Spleen (tissue), 11 donors: Measurements from ENCODE around the gene C2CD2. TPM values are rescaled to one million over a fixed set of nuclear protein-coding genes. Genes with fewer than 3 reads are reported as not detected.

Source experiments
- DNase-seq: peaks from one replicate; pipeline ENCODE4 v3.0.0-alpha.2; 2020
- H3K27ac ChIP-seq, 8 donors: fragments of 200-600 bp; sonication (generic) in 7 of 8; 1 replicate in 4 of 8; 2 replicates in 4 of 8; pipeline versions ENCODE4 v1.5.0 to v1.8.0; 2016 to 2021; ENCODE audit warnings: inconsistent platforms in 4 of 8, mild to moderate bottlenecking in 4 of 8, moderate library complexity in 1 of 8
- H3K27me3 ChIP-seq, 7 donors: fragments of 200-600 bp; sonication (generic) in 6 of 7; replicated peaks in 1 of 7; 1 replicate in 4 of 7; 2 replicates in 3 of 7; pipeline versions ENCODE4 v1.5.0 to v1.8.0; 2016 to 2021; ENCODE audit warnings: inconsistent platforms in 3 of 7, mild to moderate bottlenecking in 1 of 7
- H3K36me3 ChIP-seq, 6 donors: fragments of 200-600 bp; sonication (generic) in 5 of 6; 1 replicate in 4 of 6; 2 replicates in 2 of 6; pipeline versions ENCODE4 v1.5.0 to v1.8.0; 2016 to 2021; ENCODE audit warnings: inconsistent platforms in 2 of 6
- H3K4me1 ChIP-seq, 6 donors: fragments of 200-600 bp; sonication (generic) in 5 of 6; 1 replicate in 3 of 6; 2 replicates in 3 of 6; pipeline versions ENCODE4 v1.5.0 to v1.8.0; 2016 to 2021; ENCODE audit warnings: inconsistent platforms in 3 of 6
- H3K4me3 ChIP-seq, 8 donors: fragments of 200-600 bp; sonication (generic) in 7 of 8; 1 replicate in 4 of 8; 2 replicates in 4 of 8; pipeline versions ENCODE4 v1.5.0 to v1.8.0; 2016 to 2021; ENCODE audit warnings: inconsistent platforms in 4 of 8, mild to moderate bottlenecking in 4 of 8, moderate library complexity in 2 of 8
- H3K9me3 ChIP-seq, 8 donors: fragments of 200-600 bp; sonication (generic) in 7 of 8; 1 replicate in 4 of 8; 2 replicates in 4 of 8; pipeline versions ENCODE4 v1.5.0 to v1.8.0; 2016 to 2021; ENCODE audit warnings: inconsistent platforms in 4 of 8
- POLR2A ChIP-seq, 3 donors: fragments of 450-650 bp; IDR thresholded peaks; one replicate each; pipeline ENCODE4 v1.5.1; 2017; ENCODE audit warnings: antibody characterized with exemption in 3 of 3, mild to moderate bottlenecking in 1 of 3
- POLR2AphosphoS5 ChIP-seq, 3 donors: sonication (generic); formaldehyde crosslinking; IDR thresholded peaks; one replicate each; pipeline ENCODE4 v1.5.1; 2017; ENCODE audit warnings: antibody characterized with exemption in 3 of 3
- WGBS, 5 donors: extraction: QIAGEN DNeasy Blood & Tissue Kit in 3 of 5; methylation state at CpG; one replicate each; pipeline versions ENCODE4 v1.1.5 to v1.1.7; 2013 to 2018; 5-methylcytosine and 5-hydroxymethylcytosine counted together
- intact Hi-C: fragments of 100-400 bp; cut with DNase I; formaldehyde crosslinking; loops from one replicate; pipeline ENCODE4 v1.15.0; 2023; ENCODE audit warnings: low total_unique reads
- polyA plus RNA-seq, 3 donors: library from polyadenylated mRNA; stranded (reverse); fragments of 200-250 nt; gene quantifications; one replicate each; pipeline ENCODE4 v1.2.1, GENCODE V29; 2013
- total RNA-seq, 7 donors: library from RNA; depleted of rRNA in 3 of 7; stranded (reverse); fragments of >200 nt in 3 of 7; fragmentation: NEBNext Ultra II Directional in 4 of 7; extraction: Animal tissue kit (Norgen Biotek cat#: 25700) in 4 of 7; gene quantifications; one replicate each; pipeline versions ENCODE4 v1.1.0 to v1.2.1, GENCODE V29; 2016 to 2021
- TF ChIP-seq, protein P1 (sequence below), 11 experiments: fragments of 200-600 bp in 7 of 11; fragments of 450-650 bp in 4 of 11; sonication (generic) in 4 of 11; IDR thresholded peaks in 8 of 11; conservative IDR thresholded peaks in 3 of 11; 1 replicate in 7 of 11; 2 replicates in 4 of 11; pipeline versions ENCODE4 v1.4.0 to v1.8.0; 2016 to 2021; ENCODE audit warnings: antibody characterized with exemption in 11 of 11, inconsistent platforms in 4 of 11, mild to moderate bottlenecking in 1 of 11
- donor health status: healthy with polysubstance abuse.
- donor health status: DM: no; HTN: no; CAD: no; lungs with moderate emphysema.
- donor health status: DM: no; HTN: no; CAD: no.
- donor health status: Bipolar disorder and iron deficiency.
- donor health status: healthy.
- donor health status: DM: no; HTN: no; CAD: no.
- donor health status: DM: yes; HTN: yes; CAD: no.

The C2CD2 gene
- total and polyA plus RNA-seq, 10 donors, result 12.9 to 163 (median 98.9) TPM

DNA sequence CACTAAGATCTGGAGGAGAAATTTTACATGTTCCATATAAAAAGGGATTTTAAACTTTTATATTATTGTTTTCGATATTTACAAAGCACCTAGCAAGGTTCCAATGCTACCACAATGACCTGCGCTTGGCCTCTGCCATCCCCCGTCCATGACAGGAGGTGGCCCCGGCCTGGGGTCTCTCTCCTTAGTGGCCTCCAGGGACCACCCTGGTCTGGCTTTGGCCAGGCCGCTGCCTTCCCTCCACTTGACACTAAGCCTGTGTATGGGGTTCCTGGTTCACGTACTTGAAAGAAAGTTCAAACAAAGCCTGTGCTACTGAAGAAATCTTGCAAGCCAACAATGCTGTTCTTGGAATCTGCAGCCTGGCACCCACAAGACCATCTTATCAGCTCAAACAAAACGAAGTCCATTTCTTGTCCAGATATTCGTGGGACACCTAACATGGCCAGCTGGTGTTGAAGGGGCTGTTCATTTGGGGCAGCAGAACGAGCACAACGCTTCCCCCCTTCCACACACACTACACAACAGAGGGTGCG lies 87.5 kb downstream of the C2CD2 start:
- DNase-seq, result peak; percentile 60
- Histone ChIP-seq H3K27ac (no peak overlapping the region), H3K4me3 (no peak overlapping the region), H3K9me3 (no peaks in the 10 kb centered on the region), H3K36me3 (peaks cover 0 to 1% (median 0%) of the 10 kb centered on the region in 6 donors), H3K27me3 (no peaks in the 10 kb centered on the region), H3K4me1 (peaks cover 0 to 53% (median 10%) of the 10 kb centered on the region in 6 donors)
- intact Hi-C loops, result no loop called here
- TF ChIP-seq, protein P1, sequence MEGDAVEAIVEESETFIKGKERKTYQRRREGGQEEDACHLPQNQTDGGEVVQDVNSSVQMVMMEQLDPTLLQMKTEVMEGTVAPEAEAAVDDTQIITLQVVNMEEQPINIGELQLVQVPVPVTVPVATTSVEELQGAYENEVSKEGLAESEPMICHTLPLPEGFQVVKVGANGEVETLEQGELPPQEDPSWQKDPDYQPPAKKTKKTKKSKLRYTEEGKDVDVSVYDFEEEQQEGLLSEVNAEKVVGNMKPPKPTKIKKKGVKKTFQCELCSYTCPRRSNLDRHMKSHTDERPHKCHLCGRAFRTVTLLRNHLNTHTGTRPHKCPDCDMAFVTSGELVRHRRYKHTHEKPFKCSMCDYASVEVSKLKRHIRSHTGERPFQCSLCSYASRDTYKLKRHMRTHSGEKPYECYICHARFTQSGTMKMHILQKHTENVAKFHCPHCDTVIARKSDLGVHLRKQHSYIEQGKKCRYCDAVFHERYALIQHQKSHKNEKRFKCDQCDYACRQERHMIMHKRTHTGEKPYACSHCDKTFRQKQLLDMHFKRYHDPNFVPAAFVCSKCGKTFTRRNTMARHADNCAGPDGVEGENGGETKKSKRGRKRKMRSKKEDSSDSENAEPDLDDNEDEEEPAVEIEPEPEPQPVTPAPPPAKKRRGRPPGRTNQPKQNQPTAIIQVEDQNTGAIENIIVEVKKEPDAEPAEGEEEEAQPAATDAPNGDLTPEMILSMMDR (IDR thresholded peaks at IDR 0.05 in 8 of 11, conservative IDR thresholded peaks at IDR 0.05 in 3 of 11), result no peak
- TF ChIP-seq POLR2A (IDR thresholded peaks at IDR 0.05) (no peak), POLR2AphosphoS5 (IDR thresholded peaks at IDR 0.05) (no peak)
- 72 to 89% (median 86%) methylated on average over 11 of the region's 11 CpGs for WGBS, 5 donors

DNA sequence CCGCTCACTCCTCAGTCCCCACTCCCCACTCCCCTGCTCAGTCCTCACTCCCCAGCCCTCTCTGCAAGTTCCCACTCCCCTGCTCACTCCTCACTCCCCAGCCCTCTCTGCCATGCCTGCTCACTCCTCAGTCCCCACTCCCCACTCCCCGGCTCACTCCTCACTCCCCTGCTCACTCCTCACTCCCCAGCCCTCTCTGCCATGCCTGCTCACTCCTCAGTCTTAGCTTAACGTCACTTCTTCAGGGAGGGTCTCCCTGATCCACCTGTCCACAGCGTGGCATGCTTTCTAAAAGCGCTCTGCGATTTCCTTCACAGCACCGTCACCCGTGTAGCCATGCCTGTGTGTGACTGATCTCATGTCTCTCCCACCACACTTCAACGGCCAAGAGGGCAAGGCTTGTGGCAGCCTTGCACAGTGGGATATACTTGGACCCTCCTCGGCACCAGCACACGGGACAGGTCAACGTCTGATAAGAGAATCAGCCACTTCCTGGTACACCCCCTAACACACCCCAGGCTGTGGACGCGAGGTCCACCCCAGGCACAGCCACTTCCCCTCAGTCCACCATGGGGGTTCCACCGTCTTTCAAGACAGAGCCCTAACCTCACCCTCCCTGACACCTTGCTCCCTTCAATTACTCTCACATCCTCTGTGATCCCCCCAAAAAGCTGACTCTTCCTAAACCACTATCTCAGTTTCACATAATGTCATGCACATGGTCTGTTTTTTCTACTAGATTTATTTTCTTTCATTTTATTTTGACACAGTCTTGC lies 88.6 kb downstream of the C2CD2 start:
- 50 to 71% (median 60%) methylated on average over 14 to 15 of the region's 15 CpGs for WGBS, 5 donors
- Histone ChIP-seq H3K27me3 (no peaks in the 10 kb centered on the region), H3K27ac (peak overlapping the region in 2 of 8 donors; percentile 18 to 28), H3K9me3 (no peaks in the 10 kb centered on the region), H3K36me3 (peaks cover 0 to 3% (median 0%) of the 10 kb centered on the region in 6 donors), H3K4me3 (no peak overlapping the region), H3K4me1 (peaks cover 0 to 53% (median 10%) of the 10 kb centered on the region in 6 donors)
- peak; percentile 38 for DNase-seq
- intact Hi-C loops, result no loop called here
- no peak for TF ChIP-seq POLR2A (IDR thresholded peaks at IDR 0.05)
- TF ChIP-seq POLR2AphosphoS5 (IDR thresholded peaks at IDR 0.05), result no peak
- TF ChIP-seq, protein P1 (IDR thresholded peaks at IDR 0.05 in 8 of 11, conservative IDR thresholded peaks at IDR 0.05 in 3 of 11), result no peak

DNA sequence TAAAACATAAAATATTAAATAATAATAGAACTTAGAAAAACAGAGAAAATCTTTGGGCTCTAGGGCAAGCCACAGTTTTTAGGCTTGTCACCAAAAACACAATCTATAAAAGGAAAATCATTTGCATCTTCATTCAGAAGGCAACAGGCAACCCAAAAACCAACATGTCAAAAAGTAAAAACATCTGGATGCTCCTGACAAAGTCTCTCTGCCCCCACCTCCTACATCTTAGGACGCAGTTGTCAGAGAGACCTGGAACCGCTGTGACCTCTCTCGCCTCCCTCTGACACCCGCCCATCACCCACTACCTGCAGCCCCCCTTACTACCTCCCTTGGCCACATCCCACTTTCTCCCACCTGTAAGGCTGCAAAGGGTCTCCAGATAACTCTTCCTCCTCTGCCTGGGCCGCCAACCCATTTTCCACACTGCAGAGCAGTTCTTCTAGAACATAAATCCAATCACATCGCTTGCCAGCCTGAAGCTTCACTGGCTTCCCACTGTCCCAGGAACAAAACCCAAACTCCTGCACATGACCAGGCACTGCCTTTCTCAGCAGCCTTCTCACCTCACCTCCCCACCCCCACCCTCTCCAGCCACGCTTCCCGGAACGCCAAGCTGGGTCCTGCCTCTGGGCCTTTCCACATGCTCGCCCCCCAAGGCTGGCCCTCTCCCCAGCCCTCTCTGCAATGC lies 89.4 kb downstream of the C2CD2 start:
- no peaks in the 10 kb centered on the region for H3K27me3 ChIP-seq
- H3K36me3 ChIP-seq, result peaks cover 0 to 10% (median 3%) of the 10 kb centered on the region in 6 donors
- no peak overlapping the region for H3K4me3 ChIP-seq
- peak; percentile 64 for DNase-seq
- H3K27ac ChIP-seq, result peak overlapping the region in 2 of 8 donors; percentile 29 to 43
- WGBS, 5 donors, result 80 to 95% (median 82%) methylated on average over 10 of the region's 10 CpGs
- intact Hi-C loops, result no loop called here
- no peaks in the 10 kb centered on the region for H3K9me3 ChIP-seq
- TF ChIP-seq POLR2AphosphoS5 (IDR thresholded peaks at IDR 0.05), result no peak
- TF ChIP-seq, protein P1 (IDR thresholded peaks at IDR 0.05 in 8 of 11, conservative IDR thresholded peaks at IDR 0.05 in 3 of 11), result no peak
- TF ChIP-seq POLR2A (IDR thresholded peaks at IDR 0.05), result no peak
- peaks cover 0 to 53% (median 10%) of the 10 kb centered on the region in 6 donors for H3K4me1 ChIP-seq

DNA sequence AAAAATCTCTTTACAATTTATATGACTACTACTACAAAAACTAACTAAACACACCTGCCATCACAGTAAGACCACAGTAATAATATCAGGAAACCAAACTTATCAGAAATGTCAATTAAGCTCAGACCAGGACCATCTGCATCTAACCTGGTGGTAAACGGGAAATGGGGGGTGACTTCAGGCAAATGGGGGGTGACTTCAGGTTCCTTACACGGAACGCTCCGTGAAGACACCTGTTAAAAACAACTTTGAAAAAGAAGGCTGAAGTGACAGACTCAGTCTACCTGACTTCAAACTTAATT lies 90.4 kb downstream of the C2CD2 start:
- Histone ChIP-seq H3K36me3 (peaks cover 0 to 21% (median 11%) of the 10 kb centered on the region in 6 donors), H3K4me3 (no peak overlapping the region), H3K4me1 (peaks cover 0 to 44% (median 6%) of the 10 kb centered on the region in 6 donors), H3K27ac (peak overlapping the region in 1 of 8 donors; percentile 33), H3K9me3 (no peaks in the 10 kb centered on the region), H3K27me3 (no peaks in the 10 kb centered on the region)
- intact Hi-C loops, result no loop called here
- no peak for DNase-seq
- TF ChIP-seq POLR2AphosphoS5 (IDR thresholded peaks at IDR 0.05) (no peak), POLR2A (IDR thresholded peaks at IDR 0.05) (no peak)
- TF ChIP-seq, protein P1 (IDR thresholded peaks at IDR 0.05 in 8 of 11, conservative IDR thresholded peaks at IDR 0.05 in 3 of 11), result no peak
- 59 to 87% (median 71%) methylated on average over 4 of the region's 4 CpGs for whole genome bisulfite sequencing, 5 donors
